K562 (cell line): ENCODE results near the gene TMCC2. TPM values are rescaled to one million over a fixed set of nuclear protein-coding genes. Genes with fewer than 3 reads are reported as not detected.

Experiments
- BRD4 ChIP-seq: fragments of 200-600 bp; sonication (generic); IDR thresholded peaks from 2 replicates; pipeline ENCODE4 v1.6.1; 2017; ENCODE audit warnings: inconsistent platforms
- CCAR2 ChIP-seq: fragments of 200-400 bp; formaldehyde crosslinking; IDR thresholded peaks from 2 replicates; pipeline ENCODE4 v1.6.1; 2017; ENCODE audit warnings: mild to moderate bottlenecking, low read depth, low read length
- HMG20A ChIP-seq: fragments of 450-650 bp; formaldehyde crosslinking; conservative IDR thresholded peaks from 2 replicates; pipeline ENCODE4 v1.4.0; 2020; ENCODE audit warnings: mild to moderate bottlenecking, mixed read lengths
- HNRNPL ChIP-seq: fragments of 200-400 bp; formaldehyde crosslinking; IDR thresholded peaks from 2 replicates; pipeline ENCODE4 v1.6.1; 2017; ENCODE audit warnings: low read depth, mild to moderate bottlenecking, low read length
- IFI16 ChIP-seq: fragments of 250-450 bp; sonication (Bioruptor Pico); IDR thresholded peaks from 2 replicates; pipeline ENCODE4 v2.1.2; 2022; ENCODE audit warnings: mild to moderate bottlenecking, inconsistent platforms
- NR4A1 ChIP-seq, 2 experiments: fragments of 250-450 bp in 1 of 2; fragments of 450-650 bp in 1 of 2; sonication (Bioruptor Pico) in 1 of 2; IDR thresholded peaks; 2 replicates each; pipeline versions ENCODE4 v1.4.0 to v1.6.1; 2016 to 2020; ENCODE audit warnings: mild to moderate bottlenecking in 2 of 2, missing compliant biosample characterization in 1 of 2, missing genetic modification characterization in 1 of 2, moderate library complexity in 1 of 2
- PCBP2 ChIP-seq: fragments of 200-400 bp; formaldehyde crosslinking; IDR thresholded peaks from 2 replicates; pipeline ENCODE4 v1.6.1; 2018; ENCODE audit warnings: low read length, low read depth, mild to moderate bottlenecking, moderate library complexity; ENCODE audit not compliant: poor library complexity, severe bottlenecking
- POLR2AphosphoS5 ChIP-seq: IDR thresholded peaks from 2 replicates; pipeline ENCODE4 v1.6.1; 2011; ENCODE audit warnings: mild to moderate bottlenecking, low read depth, low read length, moderate library complexity; ENCODE audit not compliant: control insufficient read depth, insufficient read depth
- POU5F1 ChIP-seq: fragments of 150-350 bp; IDR thresholded peaks from 2 replicates; pipeline ENCODE4 v1.6.1; 2014; ENCODE audit warnings: borderline replicate concordance, low read length, low read depth, mild to moderate bottlenecking; ENCODE audit not compliant: partially characterized antibody
- PURB ChIP-seq: sonication (generic); formaldehyde crosslinking; IDR thresholded peaks from 2 replicates; pipeline ENCODE4 v1.9.0; 2021; ENCODE audit warnings: low read depth, mild to moderate bottlenecking, missing genetic modification reagents
- TGIF2 ChIP-seq: sonication (generic); formaldehyde crosslinking; IDR thresholded peaks from 2 replicates; pipeline ENCODE4 v1.8.1; 2022; ENCODE audit warnings: mild to moderate bottlenecking, missing genetic modification reagents, moderate library complexity
- ZNF780A ChIP-seq: fragments of 250-450 bp; sonication (Bioruptor Pico); IDR thresholded peaks from 2 replicates; pipeline ENCODE4 v1.5.0; 2021; ENCODE audit warnings: mild to moderate bottlenecking
- polyA plus RNA-seq, 8 experiments: library from polyadenylated mRNA; depleted of rRNA in 4 of 8; stranded (reverse) in 5 of 8; unstranded in 3 of 8; fragments of >200 nt; fragmentation: Nextera tagmentation in 2 of 8; fragmentation: Illumina TruSeq in 1 of 8; extraction: Ambion mirVana in 2 of 8; extraction: Trizol in 1 of 8; gene quantifications; 2 replicates each; pipeline versions ENCODE4 v1.2.1 to v1.2.3, GENCODE V29; 2011 to 2014; ENCODE audit warnings: inconsistent platforms in 1 of 8, missing spikeins in 1 of 8
- total RNA-seq, 7 experiments: library from RNA; depleted of rRNA in 6 of 7; stranded (reverse); fragments of >200 nt in 6 of 7; fragmentation: Illumina TruSeq in 2 of 7; extraction: Trizol in 2 of 7; gene quantifications; 2 replicates each; pipeline versions ENCODE4 v1.2.1 to v1.2.3, GENCODE V29; 2011 to 2021; ENCODE audit warnings: low replicate concordance in 1 of 7
- TF ChIP-seq, protein P1 (sequence below): fragments of 250-450 bp; sonication (Bioruptor Pico); IDR thresholded peaks from 2 replicates; pipeline ENCODE4 v1.8.0; 2021; ENCODE audit warnings: mild to moderate bottlenecking, moderate library complexity
- TF ChIP-seq, protein P2 (sequence below): fragments of 450-650 bp; formaldehyde crosslinking; IDR thresholded peaks from 2 replicates; pipeline ENCODE4 v1.4.0; 2020; ENCODE audit warnings: mild to moderate bottlenecking, moderate library complexity
- TF ChIP-seq, protein P3 (sequence below): fragments of 450-650 bp; IDR thresholded peaks from 2 replicates; pipeline ENCODE4 v1.6.1; 2014; ENCODE audit warnings: low read depth, mild to moderate bottlenecking, moderate library complexity, borderline replicate concordance
- TF ChIP-seq, protein P4 (sequence below): fragments of 250-450 bp; sonication (Bioruptor Pico); IDR thresholded peaks from 2 replicates; pipeline ENCODE4 v1.4.0; 2020

Gene TMCC2
- total and polyA plus RNA-seq, 9 of the 15 experiments (the other 6 are each of a cell fraction or from before 2014, with no cell fraction given): 0.06 to 1.8 (median 0.98) TPM

DNA sequence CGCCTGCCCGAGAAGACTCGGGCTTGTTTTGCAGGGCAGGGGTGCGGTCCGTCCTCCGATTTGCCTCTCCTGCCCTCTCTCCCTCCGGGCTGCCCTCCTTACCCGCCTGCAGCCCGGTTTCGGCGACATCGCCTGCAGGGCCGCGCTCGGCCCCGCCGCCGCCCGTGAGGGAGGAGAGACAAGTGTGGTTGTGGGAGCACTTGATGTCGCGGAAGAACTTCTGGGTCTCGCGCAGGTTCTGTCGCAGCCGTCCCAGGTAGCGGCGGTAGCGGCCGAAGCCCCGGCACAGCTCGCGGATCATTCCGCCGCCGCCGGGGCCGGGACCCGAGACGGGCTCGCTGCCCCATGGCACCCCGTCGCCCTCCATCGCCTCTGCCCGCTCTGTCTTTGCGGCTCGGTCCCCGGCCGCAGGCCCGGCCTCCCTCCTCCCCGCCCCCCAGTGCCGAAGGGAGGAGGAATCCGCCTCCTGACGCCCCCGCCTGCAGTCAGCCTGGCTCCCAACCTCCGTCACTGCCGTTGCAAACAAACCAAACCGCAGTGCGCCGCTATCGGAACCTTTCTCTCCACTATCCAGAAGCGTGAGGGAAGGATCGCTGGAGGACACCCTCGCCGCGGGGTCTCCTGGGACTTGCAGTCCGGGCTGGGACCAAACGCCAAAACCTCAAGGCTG lies 16.4 kb upstream of the TMCC2 start, which contains the start of gene DSTYK (continued):
- TF ChIP-seq CCAR2: peak; percentile 93; the same call in 1 of the 2 replicates
- TF ChIP-seq, protein P1, sequence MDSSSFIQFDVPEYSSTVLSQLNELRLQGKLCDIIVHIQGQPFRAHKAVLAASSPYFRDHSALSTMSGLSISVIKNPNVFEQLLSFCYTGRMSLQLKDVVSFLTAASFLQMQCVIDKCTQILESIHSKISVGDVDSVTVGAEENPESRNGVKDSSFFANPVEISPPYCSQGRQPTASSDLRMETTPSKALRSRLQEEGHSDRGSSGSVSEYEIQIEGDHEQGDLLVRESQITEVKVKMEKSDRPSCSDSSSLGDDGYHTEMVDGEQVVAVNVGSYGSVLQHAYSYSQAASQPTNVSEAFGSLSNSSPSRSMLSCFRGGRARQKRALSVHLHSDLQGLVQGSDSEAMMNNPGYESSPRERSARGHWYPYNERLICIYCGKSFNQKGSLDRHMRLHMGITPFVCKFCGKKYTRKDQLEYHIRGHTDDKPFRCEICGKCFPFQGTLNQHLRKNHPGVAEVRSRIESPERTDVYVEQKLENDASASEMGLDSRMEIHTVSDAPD (CRISPR knock-in tag): 0 out of 2 replicates have a peak, but pooled peaks have one; percentile 40
- TF ChIP-seq, protein P2, sequence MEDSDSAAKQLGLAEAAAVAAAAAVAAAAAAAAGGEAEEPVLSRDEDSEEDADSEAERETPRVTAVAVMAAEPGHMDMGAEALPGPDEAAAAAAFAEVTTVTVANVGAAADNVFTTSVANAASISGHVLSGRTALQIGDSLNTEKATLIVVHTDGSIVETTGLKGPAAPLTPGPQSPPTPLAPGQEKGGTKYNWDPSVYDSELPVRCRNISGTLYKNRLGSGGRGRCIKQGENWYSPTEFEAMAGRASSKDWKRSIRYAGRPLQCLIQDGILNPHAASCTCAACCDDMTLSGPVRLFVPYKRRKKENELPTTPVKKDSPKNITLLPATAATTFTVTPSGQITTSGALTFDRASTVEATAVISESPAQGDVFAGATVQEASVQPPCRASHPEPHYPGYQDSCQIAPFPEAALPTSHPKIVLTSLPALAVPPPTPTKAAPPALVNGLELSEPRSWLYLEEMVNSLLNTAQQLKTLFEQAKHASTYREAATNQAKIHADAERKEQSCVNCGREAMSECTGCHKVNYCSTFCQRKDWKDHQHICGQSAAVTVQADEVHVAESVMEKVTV (CRISPR knock-in tag): peak; percentile 26; the same call in 1 of the 2 replicates
- peak; percentile 87 for TF ChIP-seq TGIF2 (CRISPR knock-in tag)
- no peak for TF ChIP-seq PURB (CRISPR knock-in tag)
- TF ChIP-seq NR4A1 (CRISPR knock-in tag; IDR thresholded peaks at IDR 0.05): no peak
- peak; percentile 88; the same call in 1 of the 2 replicates for TF ChIP-seq NR4A1 (tag; IDR thresholded peaks at IDR 0.05)
- TF ChIP-seq, protein P3, sequence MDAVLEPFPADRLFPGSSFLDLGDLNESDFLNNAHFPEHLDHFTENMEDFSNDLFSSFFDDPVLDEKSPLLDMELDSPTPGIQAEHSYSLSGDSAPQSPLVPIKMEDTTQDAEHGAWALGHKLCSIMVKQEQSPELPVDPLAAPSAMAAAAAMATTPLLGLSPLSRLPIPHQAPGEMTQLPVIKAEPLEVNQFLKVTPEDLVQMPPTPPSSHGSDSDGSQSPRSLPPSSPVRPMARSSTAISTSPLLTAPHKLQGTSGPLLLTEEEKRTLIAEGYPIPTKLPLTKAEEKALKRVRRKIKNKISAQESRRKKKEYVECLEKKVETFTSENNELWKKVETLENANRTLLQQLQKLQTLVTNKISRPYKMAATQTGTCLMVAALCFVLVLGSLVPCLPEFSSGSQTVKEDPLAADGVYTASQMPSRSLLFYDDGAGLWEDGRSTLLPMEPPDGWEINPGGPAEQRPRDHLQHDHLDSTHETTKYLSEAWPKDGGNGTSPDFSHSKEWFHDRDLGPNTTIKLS: peak; percentile 95
- peak; percentile 82 for TF ChIP-seq POU5F1
- peak; percentile 72 for TF ChIP-seq POLR2AphosphoS5
- TF ChIP-seq PCBP2: no peak
- TF ChIP-seq ZNF780A (CRISPR knock-in tag): no peak
- peak; percentile 91 for TF ChIP-seq BRD4
- TF ChIP-seq HNRNPL: peak; percentile 95
- TF ChIP-seq IFI16 (CRISPR knock-in tag): no peak
- TF ChIP-seq, protein P4, sequence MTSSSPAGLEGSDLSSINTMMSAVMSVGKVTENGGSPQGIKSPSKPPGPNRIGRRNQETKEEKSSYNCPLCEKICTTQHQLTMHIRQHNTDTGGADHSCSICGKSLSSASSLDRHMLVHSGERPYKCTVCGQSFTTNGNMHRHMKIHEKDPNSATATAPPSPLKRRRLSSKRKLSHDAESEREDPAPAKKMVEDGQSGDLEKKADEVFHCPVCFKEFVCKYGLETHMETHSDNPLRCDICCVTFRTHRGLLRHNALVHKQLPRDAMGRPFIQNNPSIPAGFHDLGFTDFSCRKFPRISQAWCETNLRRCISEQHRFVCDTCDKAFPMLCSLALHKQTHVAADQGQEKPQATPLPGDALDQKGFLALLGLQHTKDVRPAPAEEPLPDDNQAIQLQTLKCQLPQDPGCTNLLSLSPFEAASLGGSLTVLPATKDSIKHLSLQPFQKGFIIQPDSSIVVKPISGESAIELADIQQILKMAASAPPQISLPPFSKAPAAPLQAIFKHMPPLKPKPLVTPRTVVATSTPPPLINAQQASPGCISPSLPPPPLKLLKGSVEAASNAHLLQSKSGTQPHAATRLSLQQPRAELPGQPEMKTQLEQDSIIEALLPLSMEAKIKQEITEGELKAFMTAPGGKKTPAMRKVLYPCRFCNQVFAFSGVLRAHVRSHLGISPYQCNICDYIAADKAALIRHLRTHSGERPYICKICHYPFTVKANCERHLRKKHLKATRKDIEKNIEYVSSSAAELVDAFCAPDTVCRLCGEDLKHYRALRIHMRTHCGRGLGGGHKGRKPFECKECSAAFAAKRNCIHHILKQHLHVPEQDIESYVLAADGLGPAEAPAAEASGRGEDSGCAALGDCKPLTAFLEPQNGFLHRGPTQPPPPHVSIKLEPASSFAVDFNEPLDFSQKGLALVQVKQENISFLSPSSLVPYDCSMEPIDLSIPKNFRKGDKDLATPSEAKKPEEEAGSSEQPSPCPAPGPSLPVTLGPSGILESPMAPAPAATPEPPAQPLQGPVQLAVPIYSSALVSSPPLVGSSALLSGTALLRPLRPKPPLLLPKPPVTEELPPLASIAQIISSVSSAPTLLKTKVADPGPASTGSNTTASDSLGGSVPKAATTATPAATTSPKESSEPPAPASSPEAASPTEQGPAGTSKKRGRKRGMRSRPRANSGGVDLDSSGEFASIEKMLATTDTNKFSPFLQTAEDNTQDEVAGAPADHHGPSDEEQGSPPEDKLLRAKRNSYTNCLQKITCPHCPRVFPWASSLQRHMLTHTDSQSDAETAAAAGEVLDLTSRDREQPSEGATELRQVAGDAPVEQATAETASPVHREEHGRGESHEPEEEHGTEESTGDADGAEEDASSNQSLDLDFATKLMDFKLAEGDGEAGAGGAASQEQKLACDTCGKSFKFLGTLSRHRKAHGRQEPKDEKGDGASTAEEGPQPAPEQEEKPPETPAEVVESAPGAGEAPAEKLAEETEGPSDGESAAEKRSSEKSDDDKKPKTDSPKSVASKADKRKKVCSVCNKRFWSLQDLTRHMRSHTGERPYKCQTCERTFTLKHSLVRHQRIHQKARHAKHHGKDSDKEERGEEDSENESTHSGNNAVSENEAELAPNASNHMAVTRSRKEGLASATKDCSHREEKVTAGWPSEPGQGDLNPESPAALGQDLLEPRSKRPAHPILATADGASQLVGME (CRISPR knock-in tag): peak; percentile 84
- no peak for TF ChIP-seq HMG20A
